GM18909 (cell line): ENCODE data around the gene ZNF831.
A peak's percentile ranks its signal among the peaks of the same experiment; 100 is the strongest.

Experiments used
- ATAC-seq: cut with Tn5 transposase; IDR thresholded peaks from one replicate; pipeline ENCODE4 v1.9.1; 2021; ENCODE audit warnings: mild to moderate bottlenecking; ENCODE audit not compliant: unreplicated experiment, poor library complexity

Gene ZNF831

GRCh38 chr20:59207235-59207634 is 43.6 kb downstream of the ZNF831 start:
- ATAC-seq, result no peak

- ATAC-seq, result peak; percentile 62
Measured at GRCh38 chr20:59207742-59208357, 44.2 kb downstream of the ZNF831 start.

DNA sequence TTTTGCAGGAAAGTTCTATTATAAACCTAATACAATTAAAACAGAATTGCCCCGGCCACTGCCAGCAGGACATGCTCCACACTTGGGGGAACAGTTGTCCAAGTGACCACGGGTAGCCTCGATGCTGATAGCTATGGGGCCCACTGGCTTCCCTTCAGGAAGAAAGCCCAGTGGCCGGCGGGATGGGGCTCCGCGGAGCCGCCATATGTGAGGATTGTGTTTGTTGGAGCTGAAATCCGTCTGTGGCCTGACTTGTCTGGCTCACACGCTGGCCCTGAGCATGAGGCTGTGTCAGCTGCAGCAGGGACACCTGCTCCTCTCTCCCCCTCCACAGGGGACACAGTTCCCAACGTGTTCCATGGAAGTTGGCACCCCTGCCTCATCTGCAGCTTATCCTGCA is 46.6 kb downstream of the ZNF831 start:
- no peak for ATAC-seq

DNA sequence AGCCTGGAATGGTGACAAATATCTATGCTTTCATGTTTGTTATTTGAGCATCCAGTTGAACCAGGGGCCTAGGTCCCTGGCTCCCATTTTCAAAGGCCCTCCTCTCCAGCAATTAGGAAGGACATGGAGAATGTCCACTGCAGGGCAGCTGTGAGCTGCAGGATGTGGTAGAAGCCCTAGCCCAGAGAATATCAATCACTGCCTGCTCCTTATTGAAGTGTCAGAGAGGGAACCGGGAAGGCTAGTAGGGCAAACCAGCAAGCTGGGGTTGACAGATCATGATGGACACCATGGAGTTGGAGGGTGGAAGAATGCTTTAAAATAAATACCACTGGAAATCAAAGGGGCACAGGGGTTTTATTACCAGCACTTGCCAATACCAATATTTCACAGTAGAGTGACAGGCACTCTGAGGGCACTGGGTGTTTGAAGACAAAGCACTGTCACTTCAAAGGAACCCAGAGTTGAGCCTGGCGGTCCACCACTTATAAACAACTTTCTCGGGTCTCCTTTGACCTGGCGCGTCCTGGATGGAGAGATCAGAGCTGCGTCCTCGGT is 47.7 kb downstream of the ZNF831 start:
- ATAC-seq, result no peak

DNA sequence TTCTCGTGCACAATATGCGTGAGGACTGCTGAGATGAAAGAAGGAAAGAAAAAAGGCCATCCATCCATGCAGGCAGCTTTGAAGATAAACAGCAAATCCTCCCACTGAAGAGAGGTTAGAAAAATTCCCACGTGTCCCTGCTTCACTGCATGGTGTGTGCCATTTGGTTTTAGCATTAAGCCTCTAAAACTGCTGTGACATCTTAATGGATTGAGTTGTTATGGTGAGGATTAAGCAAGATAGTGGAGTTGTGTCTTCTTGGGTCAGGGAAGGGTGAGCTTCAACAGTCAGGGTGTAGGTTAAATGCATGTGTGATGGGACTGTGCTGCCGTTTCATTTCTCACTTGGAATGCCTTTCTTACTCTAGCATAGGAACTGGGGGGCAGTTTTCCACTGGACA is 50.5 kb downstream of the ZNF831 start:
- no peak for ATAC-seq

DNA sequence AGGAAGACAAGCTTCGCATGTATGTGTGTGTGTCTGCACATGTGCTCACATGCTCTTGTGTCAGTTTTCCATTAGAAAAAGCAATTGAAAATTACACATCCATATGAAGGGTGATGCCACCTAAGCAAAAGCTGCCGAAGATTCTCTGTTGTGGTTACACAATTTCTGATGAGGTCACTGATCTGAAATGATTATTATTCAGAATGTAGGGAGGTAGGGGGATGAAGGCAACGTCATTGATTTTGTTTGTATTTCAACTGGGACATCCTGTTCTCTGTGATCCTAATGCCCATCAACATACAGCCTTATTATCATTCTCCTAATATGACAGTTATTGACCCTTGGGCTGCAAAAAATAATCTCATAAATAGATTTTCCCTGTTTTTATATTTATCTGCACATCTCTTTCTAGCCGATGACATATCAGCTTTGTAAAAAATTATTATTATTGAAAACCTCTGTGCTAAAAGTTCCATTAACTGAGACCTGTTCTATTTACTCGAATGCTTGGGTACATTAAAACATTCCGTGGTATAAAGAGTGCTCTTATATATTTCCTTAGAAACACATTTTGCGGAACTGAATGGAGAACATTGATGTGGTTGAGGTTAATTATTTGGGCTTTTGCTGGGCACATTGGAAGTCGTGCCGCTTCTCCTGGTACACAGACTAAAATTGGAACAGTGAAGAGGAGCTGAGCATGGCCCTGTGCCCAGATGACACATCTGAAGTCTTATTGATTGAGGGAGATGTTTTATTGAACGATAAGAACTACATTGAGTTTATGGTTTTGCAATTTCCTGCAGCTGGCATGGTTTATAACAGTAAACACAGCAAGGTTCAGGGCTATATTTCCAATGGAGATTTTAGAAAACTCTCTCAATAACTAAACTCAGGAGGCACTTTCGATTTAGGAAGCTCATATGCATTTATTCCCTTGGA is 51.3 kb downstream of the ZNF831 start:
- ATAC-seq, result no peak

- ATAC-seq, result no peak
Measured at GRCh38 chr20:59217173-59217572, 53.6 kb downstream of the ZNF831 start.

DNA sequence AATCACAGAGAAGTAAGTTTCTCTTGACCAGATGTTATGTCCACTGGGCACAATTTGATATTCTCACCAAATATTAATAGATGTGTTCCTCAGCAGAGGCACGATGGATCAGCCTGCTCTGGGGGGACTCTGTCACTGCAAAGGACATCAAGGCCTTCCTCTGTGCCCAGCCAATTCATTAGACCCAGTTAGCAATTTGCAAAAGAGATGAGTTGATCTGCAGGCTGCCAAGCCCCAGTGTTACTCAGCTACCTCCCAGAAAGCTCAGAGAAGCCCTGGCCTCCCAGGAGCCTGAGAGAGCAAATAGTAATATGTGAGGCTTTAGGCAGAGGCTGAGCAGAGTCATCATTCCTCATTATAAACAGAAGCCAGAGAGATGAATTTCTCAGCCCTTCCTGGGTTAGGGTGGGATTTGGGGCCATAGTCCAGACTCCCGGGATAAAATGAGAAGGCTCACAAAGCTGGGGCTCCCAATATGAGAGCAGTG is 54.2 kb downstream of the ZNF831 start:
- ATAC-seq, result no peak

DNA sequence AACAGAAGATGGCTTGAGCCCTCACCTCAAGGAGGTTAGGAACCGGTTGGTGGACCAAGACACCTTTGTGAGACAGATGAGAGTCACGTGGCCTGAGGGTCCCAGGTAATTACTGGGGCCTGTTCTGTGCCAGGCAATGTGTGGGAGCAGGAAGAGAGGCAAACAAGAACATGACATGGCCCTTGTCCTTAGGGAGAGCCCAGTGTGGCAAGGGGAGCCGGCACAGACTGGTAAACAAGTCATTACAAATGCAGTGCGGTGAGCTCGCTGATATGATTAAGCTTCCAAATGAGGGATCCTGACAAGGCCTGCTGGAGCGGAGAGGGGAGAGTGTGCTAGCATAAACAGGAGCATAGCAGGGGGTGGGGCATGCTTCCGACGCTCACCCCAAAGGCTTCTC is 55.6 kb downstream of the ZNF831 start:
- no peak for ATAC-seq

- ATAC-seq, result no peak
Measured at GRCh38 chr20:59220161-59220560, 56.5 kb downstream of the ZNF831 start.

GRCh38 chr20:59221049-59221706 is 57.6 kb downstream of the ZNF831 start:
- ATAC-seq, result no peak

- ATAC-seq, result no peak
Measured at GRCh38 chr20:59221707-59222252, 58.2 kb downstream of the ZNF831 start.

GRCh38 chr20:59222253-59223181 is 58.9 kb downstream of the ZNF831 start:
- ATAC-seq, result peak; percentile 78

- ATAC-seq, result no peak
Measured at GRCh38 chr20:59223182-59223601, 59.6 kb downstream of the ZNF831 start.

GRCh38 chr20:59223750-59224149 is 60.1 kb downstream of the ZNF831 start:
- no peak for ATAC-seq

DNA sequence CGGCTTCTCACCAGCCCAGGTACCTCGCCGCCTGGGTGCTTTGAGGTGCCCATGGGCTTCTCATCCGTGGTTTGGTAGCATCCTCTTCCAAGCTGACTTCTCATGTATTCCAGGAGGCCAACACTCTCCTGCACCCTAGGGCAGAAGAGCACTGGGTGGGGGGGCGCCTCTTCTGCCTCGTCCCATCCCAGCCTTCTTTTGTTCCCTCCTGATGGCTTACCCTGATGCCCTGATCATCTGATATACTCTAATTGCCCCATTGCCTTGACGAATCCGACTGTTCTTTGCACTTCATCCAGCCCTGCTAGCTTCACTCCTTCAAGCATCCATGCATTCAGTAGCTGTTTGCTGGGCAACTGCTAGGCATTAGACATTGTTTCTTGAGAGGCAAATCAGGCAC is 60.6 kb downstream of the ZNF831 start:
- ATAC-seq, result no peak

GRCh38 chr20:59230385-59230784 is 66.8 kb downstream of the ZNF831 start:
- ATAC-seq, result no peak

DNA sequence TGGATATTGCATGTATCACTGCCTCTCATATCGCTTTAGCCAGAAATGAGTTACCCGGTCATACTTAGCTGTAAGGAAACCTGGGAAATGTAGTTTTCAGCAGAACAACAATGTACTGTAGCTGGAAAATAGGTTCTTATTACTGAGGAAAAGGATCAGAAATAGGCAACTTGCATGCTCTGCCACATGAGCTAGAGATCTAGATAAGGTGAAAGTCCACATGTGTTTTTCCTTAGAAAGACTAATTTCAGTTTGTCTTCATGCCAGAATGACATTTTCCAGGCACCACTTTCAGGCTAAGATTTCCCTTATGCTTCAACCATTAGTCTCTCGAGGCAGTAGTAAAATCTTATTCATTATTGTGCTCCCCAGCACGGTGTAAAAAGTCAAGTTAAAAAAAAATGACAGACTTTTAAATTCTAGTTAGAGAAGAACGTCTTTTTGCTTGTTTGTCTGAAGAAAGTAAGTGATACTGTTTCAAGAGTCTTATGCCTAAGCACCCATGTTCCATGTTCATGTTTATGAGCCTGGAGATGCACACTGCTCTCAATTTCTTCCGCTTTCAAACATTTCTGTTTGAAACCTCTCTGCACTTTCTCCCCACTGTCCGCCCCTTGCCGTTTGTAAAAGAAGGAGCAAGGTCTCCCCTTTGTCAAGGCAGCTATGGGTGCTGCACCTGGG is 67.6 kb downstream of the ZNF831 start:
- ATAC-seq, result no peak

GRCh38 chr20:59232618-59233017 is 69.0 kb downstream of the ZNF831 start:
- ATAC-seq, result no peak
